GM13977 (cell line): Measurements from ENCODE around the gene TUSC7.

Source experiments
- DNase-seq: peaks from one replicate; pipeline ENCODE4 v3.0.0; 2012; ENCODE audit warnings: low spot score
- in situ Hi-C: fragments of 300-500 bp; cut with MboI; formaldehyde crosslinking; loops from one replicate; pipeline ENCODE4 v1.12.0; 2022; ENCODE audit warnings: low sequenced_read_pairs, low pct_unique_long_range_greater_than_20kb, mixed read lengths, inconsistent platforms; ENCODE audit not compliant: unreplicated experiment
- TF ChIP-seq, protein P1 (sequence below): IDR thresholded peaks from 2 replicates; pipeline ENCODE4 v1.5.1; 2012; ENCODE audit warnings: mild to moderate bottlenecking, control low read depth; ENCODE audit not compliant: insufficient read depth; ENCODE audit errors: extremely low read depth, missing control alignments

The TUSC7 gene

GRCh38 chr3:116717566-116717965 lies 8.0 kb downstream of the TUSC7 start:
- in situ Hi-C loops = no loop called here
- TF ChIP-seq, protein P1, sequence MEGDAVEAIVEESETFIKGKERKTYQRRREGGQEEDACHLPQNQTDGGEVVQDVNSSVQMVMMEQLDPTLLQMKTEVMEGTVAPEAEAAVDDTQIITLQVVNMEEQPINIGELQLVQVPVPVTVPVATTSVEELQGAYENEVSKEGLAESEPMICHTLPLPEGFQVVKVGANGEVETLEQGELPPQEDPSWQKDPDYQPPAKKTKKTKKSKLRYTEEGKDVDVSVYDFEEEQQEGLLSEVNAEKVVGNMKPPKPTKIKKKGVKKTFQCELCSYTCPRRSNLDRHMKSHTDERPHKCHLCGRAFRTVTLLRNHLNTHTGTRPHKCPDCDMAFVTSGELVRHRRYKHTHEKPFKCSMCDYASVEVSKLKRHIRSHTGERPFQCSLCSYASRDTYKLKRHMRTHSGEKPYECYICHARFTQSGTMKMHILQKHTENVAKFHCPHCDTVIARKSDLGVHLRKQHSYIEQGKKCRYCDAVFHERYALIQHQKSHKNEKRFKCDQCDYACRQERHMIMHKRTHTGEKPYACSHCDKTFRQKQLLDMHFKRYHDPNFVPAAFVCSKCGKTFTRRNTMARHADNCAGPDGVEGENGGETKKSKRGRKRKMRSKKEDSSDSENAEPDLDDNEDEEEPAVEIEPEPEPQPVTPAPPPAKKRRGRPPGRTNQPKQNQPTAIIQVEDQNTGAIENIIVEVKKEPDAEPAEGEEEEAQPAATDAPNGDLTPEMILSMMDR = no peak
- no peak for DNase-seq

- in situ Hi-C loops = no loop called here
- no peak for DNase-seq
- TF ChIP-seq, protein P1 = no peak
Observed at GRCh38 chr3:116728454-116728853, 18.9 kb downstream of the TUSC7 start.

GRCh38 chr3:116734243-116734642 lies 24.7 kb downstream of the TUSC7 start:
- TF ChIP-seq, protein P1 = no peak
- in situ Hi-C loops = no loop called here

GRCh38 chr3:116739678-116740077 lies 30.1 kb downstream of the TUSC7 start:
- TF ChIP-seq, protein P1 = no peak

More at GRCh38 chr3:116734243-116734642, 24.7 kb downstream of the TUSC7 start:
- DNase-seq = no peak

GRCh38 chr3:116740293-116740692 lies 30.7 kb downstream of the TUSC7 start:
- DNase-seq = no peak
- in situ Hi-C loops = no loop called here
- TF ChIP-seq, protein P1 = no peak

More at GRCh38 chr3:116739678-116740077, 30.1 kb downstream of the TUSC7 start:
- no peak for DNase-seq
- in situ Hi-C loops = no loop called here

GRCh38 chr3:116741467-116741866 lies 31.9 kb downstream of the TUSC7 start:
- DNase-seq = no peak
- TF ChIP-seq, protein P1 = no peak
- in situ Hi-C loops = no loop called here

- no peak for DNase-seq
- TF ChIP-seq, protein P1 = no peak
- in situ Hi-C loops = no loop called here
Observed at GRCh38 chr3:116743062-116743461, 33.5 kb downstream of the TUSC7 start.
